RWPE2 (cell line): ENCODE results near the gene VPS35L.

ENCODE experiments used
- ATAC-seq: fragments of 200-7000 bp; cut with Tn5 transposase; 3 replicates; pipeline ENCODE4 v1.9.1; 2021; ENCODE audit warnings: low read depth
- DNase-seq: peaks from one replicate; pipeline ENCODE4 v3.0.0-alpha.2; 2020; ENCODE audit warnings: low spot score
- H3K27ac ChIP-seq: fragments of 450-650 bp; 2 replicates; pipeline ENCODE4 v1.5.1; 2017; ENCODE audit warnings: mild to moderate bottlenecking; ENCODE audit not compliant: poor library complexity, severe bottlenecking
- H3K27me3 ChIP-seq: fragments of 250-450 bp; sonication (Bioruptor Pico); 2 replicates; pipeline ENCODE4 v1.5.1; 2021; ENCODE audit warnings: mild to moderate bottlenecking, moderate library complexity; ENCODE audit not compliant: insufficient read depth, poor library complexity, severe bottlenecking
- H3K36me3 ChIP-seq: fragments of 250-450 bp; sonication (Bioruptor Pico); 2 replicates; pipeline ENCODE4 v1.5.1; 2020; ENCODE audit warnings: low read depth, mild to moderate bottlenecking, moderate library complexity
- H3K4me1 ChIP-seq: fragments of 250-450 bp; sonication (Bioruptor Pico); 2 replicates; pipeline ENCODE4 v1.5.1; 2021; ENCODE audit warnings: mild to moderate bottlenecking, moderate library complexity; ENCODE audit not compliant: insufficient read depth, poor library complexity, severe bottlenecking
- H3K4me3 ChIP-seq: fragments of 250-450 bp; sonication (Bioruptor Pico); 2 replicates; pipeline ENCODE4 v1.5.1; 2021; ENCODE audit warnings: mild to moderate bottlenecking, moderate library complexity; ENCODE audit not compliant: severe bottlenecking
- H3K9me3 ChIP-seq: fragments of 250-450 bp; sonication (Bioruptor Pico); 2 replicates; pipeline ENCODE4 v1.5.1; 2021; ENCODE audit warnings: mild to moderate bottlenecking, moderate library complexity; ENCODE audit not compliant: severe bottlenecking
- CTCF ChIP-seq: fragments of 450-650 bp; IDR thresholded peaks from one replicate; pipeline ENCODE4 v1.5.1; 2017; ENCODE audit warnings: mild to moderate bottlenecking, moderate library complexity; ENCODE audit not compliant: poor library complexity, severe bottlenecking

Gene VPS35L

GRCh38 chr16:19710991-19711545 is 155.6 kb downstream of the VPS35L start:
- H3K4me1 ChIP-seq: peaks cover 3% of the 10 kb centered on the region
- no peaks in the 10 kb centered on the region for H3K9me3 ChIP-seq
- H3K4me3 ChIP-seq: no peak overlapping the region
- H3K27ac ChIP-seq: no peak overlapping the region
- H3K27me3 ChIP-seq: no peaks in the 10 kb centered on the region
- TF ChIP-seq CTCF: no peak
- peaks cover 55% of the 10 kb centered on the region for H3K36me3 ChIP-seq
- ATAC-seq (no peak), DNase-seq (no peak)

- ATAC-seq: no peak
- Histone ChIP-seq H3K4me1 (peaks cover 3% of the 10 kb centered on the region), H3K4me3 (no peak overlapping the region), H3K36me3 (peaks cover 49% of the 10 kb centered on the region), H3K27ac (no peak overlapping the region), H3K9me3 (no peaks in the 10 kb centered on the region), H3K27me3 (no peaks in the 10 kb centered on the region)
- DNase-seq: no peak
- TF ChIP-seq CTCF: no peak
These were observed 156.1 kb downstream of the VPS35L start for GRCh38 chr16:19711643-19712042.

GRCh38 chr16:19712418-19713058 is 157.0 kb downstream of the VPS35L start:
- peaks cover 3% of the 10 kb centered on the region for H3K4me1 ChIP-seq
- no peak for TF ChIP-seq CTCF
- DNase-seq (no peak), ATAC-seq (no peak)
- no peak overlapping the region for H3K4me3 ChIP-seq
- no peaks in the 10 kb centered on the region for H3K27me3 ChIP-seq
- H3K36me3 ChIP-seq: peaks cover 42% of the 10 kb centered on the region
- no peaks in the 10 kb centered on the region for H3K9me3 ChIP-seq
- no peak overlapping the region for H3K27ac ChIP-seq

DNA sequence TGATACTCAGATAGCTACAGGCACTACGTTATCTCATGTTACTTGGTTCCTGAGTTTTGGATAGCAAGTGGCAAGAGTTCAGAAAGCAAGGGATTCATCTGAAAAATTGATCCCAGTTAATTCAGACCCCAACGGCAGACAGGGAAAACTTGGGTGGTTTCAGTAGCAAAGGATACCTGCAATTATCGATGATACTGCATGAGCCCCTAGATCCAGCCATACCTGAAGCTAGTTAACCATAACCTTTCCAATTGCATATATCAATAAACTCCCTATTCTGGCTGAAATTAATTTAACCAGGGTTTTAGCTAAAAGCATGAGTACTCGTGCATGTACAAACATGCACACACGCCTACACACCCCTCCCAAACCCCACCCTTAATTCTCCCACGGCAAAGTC is 158.2 kb downstream of the VPS35L start:
- no peak for ATAC-seq
- H3K27ac ChIP-seq: no peak overlapping the region
- no peaks in the 10 kb centered on the region for H3K9me3 ChIP-seq
- H3K4me3 ChIP-seq: no peak overlapping the region
- no peak for TF ChIP-seq CTCF
- H3K36me3 ChIP-seq: peaks cover 42% of the 10 kb centered on the region
- H3K4me1 ChIP-seq: peaks cover 3% of the 10 kb centered on the region
- H3K27me3 ChIP-seq: no peaks in the 10 kb centered on the region
- DNase-seq: no peak

- no peak for TF ChIP-seq CTCF
- no peaks in the 10 kb centered on the region for H3K27me3 ChIP-seq
- DNase-seq (no peak), ATAC-seq (peak; percentile 16; the same call in 1 of the 3 replicates)
- no peaks in the 10 kb centered on the region for H3K9me3 ChIP-seq
- no peak overlapping the region for H3K4me3 ChIP-seq
- H3K36me3 ChIP-seq: peaks cover 33% of the 10 kb centered on the region
- H3K4me1 ChIP-seq: peaks cover 3% of the 10 kb centered on the region
- peak overlapping the region; percentile 4 for H3K27ac ChIP-seq
These were observed 160.1 kb downstream of the VPS35L start for GRCh38 chr16:19715566-19715965.
